HG03159 (cell line): ENCODE data around the gene PLEKHA5.
"Not testable (repeated sequence)": the region's sequence is repeated elsewhere in the genome, so short reads cannot be mapped to it uniquely, and the experiment has no call there.

Source experiments
- ATAC-seq: cut with Tn5 transposase; IDR thresholded peaks from one replicate; pipeline ENCODE4 v1.9.1; 2021; ENCODE audit warnings: mild to moderate bottlenecking, moderate library complexity; ENCODE audit not compliant: unreplicated experiment

PLEKHA5 gene, protein sequence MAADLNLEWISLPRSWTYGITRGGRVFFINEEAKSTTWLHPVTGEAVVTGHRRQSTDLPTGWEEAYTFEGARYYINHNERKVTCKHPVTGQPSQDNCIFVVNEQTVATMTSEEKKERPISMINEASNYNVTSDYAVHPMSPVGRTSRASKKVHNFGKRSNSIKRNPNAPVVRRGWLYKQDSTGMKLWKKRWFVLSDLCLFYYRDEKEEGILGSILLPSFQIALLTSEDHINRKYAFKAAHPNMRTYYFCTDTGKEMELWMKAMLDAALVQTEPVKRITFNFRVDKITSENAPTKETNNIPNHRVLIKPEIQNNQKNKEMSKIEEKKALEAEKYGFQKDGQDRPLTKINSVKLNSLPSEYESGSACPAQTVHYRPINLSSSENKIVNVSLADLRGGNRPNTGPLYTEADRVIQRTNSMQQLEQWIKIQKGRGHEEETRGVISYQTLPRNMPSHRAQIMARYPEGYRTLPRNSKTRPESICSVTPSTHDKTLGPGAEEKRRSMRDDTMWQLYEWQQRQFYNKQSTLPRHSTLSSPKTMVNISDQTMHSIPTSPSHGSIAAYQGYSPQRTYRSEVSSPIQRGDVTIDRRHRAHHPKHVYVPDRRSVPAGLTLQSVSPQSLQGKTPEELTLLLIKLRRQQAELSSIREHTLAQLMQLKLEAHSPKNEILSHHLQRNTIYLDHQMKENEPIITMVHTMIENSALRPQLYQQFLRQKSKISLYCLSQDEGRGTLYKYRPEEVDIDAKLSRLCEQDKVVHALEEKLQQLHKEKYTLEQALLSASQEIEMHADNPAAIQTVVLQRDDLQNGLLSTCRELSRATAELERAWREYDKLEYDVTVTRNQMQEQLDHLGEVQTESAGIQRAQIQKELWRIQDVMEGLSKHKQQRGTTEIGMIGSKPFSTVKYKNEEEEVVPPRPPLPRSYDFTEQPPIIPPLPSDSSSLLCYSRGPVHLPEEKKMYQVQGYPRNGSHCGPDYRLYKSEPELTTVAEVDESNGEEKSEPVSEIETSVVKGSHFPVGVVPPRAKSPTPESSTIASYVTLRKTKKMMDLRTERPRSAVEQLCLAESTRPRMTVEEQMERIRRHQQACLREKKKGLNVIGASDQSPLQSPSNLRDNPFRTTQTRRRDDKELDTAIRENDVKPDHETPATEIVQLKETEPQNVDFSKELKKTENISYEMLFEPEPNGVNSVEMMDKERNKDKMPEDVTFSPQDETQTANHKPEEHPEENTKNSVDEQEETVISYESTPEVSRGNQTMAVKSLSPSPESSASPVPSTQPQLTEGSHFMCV

GRCh38 chr12:19129486-19130223 lies at the start of gene PLEKHA5:
PLEKHA5 (plus strand) TSS chr12:19129733; CDS start chr12:19129800, 67 bp downstream.
- peak; percentile 47 for ATAC-seq

DNA sequence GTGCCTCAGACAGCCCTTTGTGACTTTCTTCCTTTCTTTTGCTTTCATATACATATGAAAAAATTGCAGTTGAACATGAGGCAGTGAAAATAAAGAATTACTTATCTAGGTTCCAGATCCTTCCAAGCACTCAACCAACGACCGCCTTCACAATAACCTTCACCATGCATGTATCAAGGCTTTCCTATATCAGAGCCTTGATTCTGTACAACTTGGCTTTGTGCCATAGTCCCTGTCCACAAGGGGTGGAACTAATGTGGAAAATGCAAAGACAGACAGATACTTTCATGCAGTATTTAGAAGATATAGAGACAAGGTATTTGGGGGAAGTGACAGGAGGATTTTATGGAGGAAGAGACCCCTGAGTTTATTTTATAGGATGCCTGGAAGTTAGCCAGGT lies 48.6 kb upstream of the PLEKHA5 start:
- ATAC-seq: no peak

DNA sequence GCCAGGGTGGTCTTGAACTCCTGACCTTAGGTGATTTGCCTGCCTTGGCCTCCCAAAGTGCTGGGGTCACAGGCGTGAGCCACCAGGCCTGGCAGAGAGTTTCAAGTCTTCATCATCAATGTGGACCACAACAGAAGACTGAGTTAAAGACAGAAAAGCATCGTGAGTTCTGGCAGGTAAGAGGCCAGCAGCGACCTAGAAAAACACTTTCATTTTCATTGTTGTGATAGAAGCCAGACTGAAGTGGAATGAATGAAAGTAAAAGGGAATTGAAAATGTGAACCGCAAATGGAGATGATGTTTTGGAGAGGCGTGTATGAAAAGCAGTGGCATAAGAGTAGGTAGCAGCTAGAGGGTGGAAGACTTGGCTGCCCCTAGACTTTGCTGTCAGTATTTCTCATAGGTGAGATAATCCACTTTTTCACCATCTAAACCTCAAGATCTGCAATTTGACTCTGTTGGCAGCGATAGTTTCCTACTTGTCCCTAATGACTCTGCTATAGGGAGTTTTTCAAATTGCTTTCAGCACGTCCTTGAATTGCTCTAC lies 47.1 kb upstream of the PLEKHA5 start:
- no peak for ATAC-seq

- no peak for ATAC-seq
These were observed 45.0 kb upstream of the PLEKHA5 start for GRCh38 chr12:19084547-19084946.

DNA sequence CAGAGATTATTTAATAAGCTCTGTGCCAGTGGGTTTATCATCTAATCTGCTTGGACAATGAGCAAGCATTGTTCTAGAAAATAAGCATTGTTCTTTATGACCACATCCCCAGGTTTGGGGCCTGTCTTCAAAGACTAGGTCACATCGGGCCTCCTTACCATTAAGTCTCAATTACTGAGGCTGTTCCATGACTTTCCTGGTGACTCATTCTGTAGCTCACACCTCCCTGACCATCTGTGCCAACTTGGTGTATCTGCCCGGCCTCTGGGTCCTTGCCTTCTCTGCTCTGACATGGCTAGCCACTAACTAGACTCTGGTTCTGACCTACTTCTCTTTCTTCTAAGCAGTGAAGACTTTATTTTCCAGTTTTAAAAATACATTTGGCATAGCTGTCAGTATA lies 44.4 kb upstream of the PLEKHA5 start:
- ATAC-seq: no peak

- no peak for ATAC-seq
These were observed 40.9 kb upstream of the PLEKHA5 start for GRCh38 chr12:19088606-19089005.

DNA sequence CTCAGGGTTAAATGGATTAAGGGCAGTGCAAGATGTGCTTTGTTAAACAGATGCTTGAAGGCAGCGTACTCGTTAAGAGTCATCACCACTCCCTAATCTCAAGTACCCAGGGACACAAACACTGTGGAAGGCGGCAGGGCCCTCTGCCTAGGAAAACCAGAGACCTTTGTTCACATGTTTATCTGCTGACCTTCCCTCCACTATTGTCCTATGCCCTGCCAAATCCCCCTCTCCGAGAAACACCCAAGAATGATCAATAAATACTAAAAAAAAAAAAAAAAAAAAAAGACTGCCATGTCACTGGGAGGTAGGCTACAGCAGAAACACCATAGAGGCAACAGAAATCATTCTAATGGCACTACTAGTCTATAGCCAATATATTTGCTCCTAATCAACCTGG lies 37.1 kb upstream of the PLEKHA5 start:
- ATAC-seq: not testable (repeated sequence)

- ATAC-seq: no peak
These were observed 36.3 kb upstream of the PLEKHA5 start for GRCh38 chr12:19093218-19093617.

GRCh38 chr12:19095331-19095730 lies 34.2 kb upstream of the PLEKHA5 start:
- ATAC-seq: no peak

GRCh38 chr12:19095756-19096480 lies 33.6 kb upstream of the PLEKHA5 start:
- no peak for ATAC-seq

DNA sequence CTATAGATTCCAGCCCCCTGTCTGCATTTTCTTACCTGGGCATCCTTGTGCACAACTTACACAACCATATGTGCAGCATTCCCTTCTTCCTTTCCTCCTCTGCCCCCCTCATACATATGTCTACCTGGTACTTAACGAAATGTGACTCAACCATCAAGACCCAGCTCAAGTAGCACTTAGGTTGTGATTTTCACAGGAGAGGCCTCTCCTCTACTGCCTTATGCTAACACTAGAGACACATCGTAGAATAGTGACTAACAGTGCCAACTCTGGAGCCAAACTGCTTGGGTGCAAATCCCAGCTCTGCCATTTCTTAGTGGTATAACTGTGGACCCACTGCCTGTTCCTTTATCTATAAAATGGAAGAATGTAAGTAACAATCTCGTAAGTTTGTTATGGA lies 24.1 kb upstream of the PLEKHA5 start:
- no peak for ATAC-seq

DNA sequence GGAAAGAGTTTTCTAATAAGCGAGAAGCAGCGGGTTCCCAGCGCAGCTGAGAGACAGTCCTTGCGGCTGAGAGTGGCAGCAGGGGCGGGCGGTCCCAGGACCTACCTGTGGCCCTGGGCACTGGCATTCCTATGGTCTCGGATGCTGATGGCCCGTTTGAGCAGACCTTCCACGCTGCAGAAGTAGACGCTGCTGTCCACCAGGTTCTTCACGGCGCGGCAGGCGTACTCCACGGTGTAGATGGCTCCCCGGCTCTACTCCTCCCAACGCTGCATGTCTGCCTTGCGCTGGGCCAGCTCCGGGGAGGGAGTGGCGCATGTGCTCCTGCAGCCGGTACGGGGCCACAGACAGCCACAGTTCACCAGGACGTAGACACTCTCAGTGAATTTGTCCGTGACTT lies 21.8 kb upstream of the PLEKHA5 start:
- ATAC-seq: no peak

- ATAC-seq: no peak
These were observed 19.2 kb upstream of the PLEKHA5 start for GRCh38 chr12:19110221-19110940.

GRCh38 chr12:19113464-19113863 lies 16.1 kb upstream of the PLEKHA5 start:
- ATAC-seq: no peak

GRCh38 chr12:19115285-19115684 lies 14.2 kb upstream of the PLEKHA5 start:
- no peak for ATAC-seq

- ATAC-seq: no peak
These were observed 10.1 kb upstream of the PLEKHA5 start for GRCh38 chr12:19119440-19119839.

DNA sequence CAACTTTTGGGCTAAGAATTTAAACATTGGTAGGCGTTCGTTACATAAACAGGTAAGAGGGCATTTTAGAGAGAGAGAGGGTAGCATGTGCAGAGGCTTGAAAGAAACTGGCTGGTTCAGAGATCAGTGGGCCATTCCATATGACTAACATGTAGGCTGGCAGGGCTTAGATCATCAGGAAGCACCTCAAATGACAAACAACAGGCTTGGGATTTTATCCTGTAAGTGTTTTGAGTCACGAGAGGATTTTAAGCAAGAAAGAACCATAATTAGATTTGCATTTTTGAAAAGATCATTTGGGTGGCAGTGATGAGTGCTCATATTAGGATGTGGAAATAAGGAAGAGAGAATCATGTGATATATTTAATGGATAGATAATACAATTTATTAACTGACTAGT lies 8.7 kb upstream of the PLEKHA5 start:
- no peak for ATAC-seq

- ATAC-seq: no peak
These were observed 8.0 kb upstream of the PLEKHA5 start for GRCh38 chr12:19121449-19122018.
